CD14-positive monocyte (primary cell): ENCODE measurements around the gene KRTAP4-16. TPM values are rescaled to one million over a fixed set of nuclear protein-coding genes. Genes with fewer than 3 reads are reported as not detected.
"Not testable (repeated sequence)": the region's sequence is repeated elsewhere in the genome, so short reads cannot be mapped to it uniquely, and the experiment has no call there.

Experiments
- DNase-seq, 3 donors: peaks; one replicate each; pipeline ENCODE4 v3.0.0-alpha.2; 2011 to 2022
- H2AFZ ChIP-seq: 2 replicates; pipeline ENCODE4 v1.6.0; 2012; ENCODE audit warnings: mild to moderate bottlenecking, low read depth, low read length, inconsistent platforms; ENCODE audit not compliant: insufficient read depth, poor library complexity, severe bottlenecking
- H3K27ac ChIP-seq, 2 donors: 1 replicate in 1 of 2; 2 replicates in 1 of 2; pipeline ENCODE4 v1.5.1; 2012 to 2013; ENCODE audit warnings: low read length in 2 of 2, control low read depth in 1 of 2, inconsistent platforms in 1 of 2, low read depth in 1 of 2, mild to moderate bottlenecking in 1 of 2
- H3K27me3 ChIP-seq, 2 donors: one replicate each; pipeline versions ENCODE4 v1.6.0 to v1.6.1; 2011 to 2013; ENCODE audit warnings: low read length in 2 of 2; ENCODE audit not compliant: control insufficient read depth in 2 of 2, insufficient read depth in 2 of 2
- H3K36me3 ChIP-seq, 2 donors: replicated peaks in 1 of 2; 1 replicate in 1 of 2; 2 replicates in 1 of 2; pipeline versions ENCODE4 v1.5.1 to v1.6.1; 2012 to 2013; ENCODE audit warnings: low read length in 2 of 2, control low read depth in 1 of 2, inconsistent platforms in 1 of 2, mild to moderate bottlenecking in 1 of 2; ENCODE audit not compliant: insufficient read depth in 2 of 2, control insufficient read depth in 1 of 2
- H3K4me1 ChIP-seq, 2 donors: 1 replicate in 1 of 2; 2 replicates in 1 of 2; pipeline versions ENCODE4 v1.5.1 to v1.6.1; 2012 to 2013; ENCODE audit warnings: low read length in 2 of 2, control low read depth in 1 of 2, inconsistent platforms in 1 of 2, mild to moderate bottlenecking in 1 of 2, moderate library complexity in 1 of 2; ENCODE audit not compliant: insufficient read depth in 2 of 2, control insufficient read depth in 1 of 2
- H3K4me2 ChIP-seq: replicated peaks from 2 replicates; pipeline ENCODE3; 2012; ENCODE audit warnings: low read length, moderate library complexity, mild to moderate bottlenecking; ENCODE audit not compliant: poor library complexity, severe bottlenecking; ENCODE audit errors: extremely low read depth
- H3K4me3 ChIP-seq, 3 experiments: fragments of 200-600 bp in 1 of 3; sonication (generic) in 1 of 3; replicated peaks in 1 of 3; 1 replicate in 2 of 3; 2 replicates in 1 of 3; pipeline ENCODE4 v1.5.1; 2011 to 2013; ENCODE audit warnings: low read length in 3 of 3, mild to moderate bottlenecking in 3 of 3, control low read depth in 2 of 3, low read depth in 2 of 3, inconsistent platforms in 1 of 3, moderate library complexity in 1 of 3
- H3K79me2 ChIP-seq: 2 replicates; pipeline ENCODE4 v1.6.0; 2012; ENCODE audit warnings: mild to moderate bottlenecking, control low read depth, inconsistent platforms, low read length, moderate library complexity; ENCODE audit not compliant: insufficient read depth
- H3K9ac ChIP-seq: 2 replicates; pipeline ENCODE4 v1.6.0; 2017; ENCODE audit warnings: low read length, mild to moderate bottlenecking; ENCODE audit not compliant: insufficient read depth, poor library complexity, severe bottlenecking
- H3K9me3 ChIP-seq, 2 donors: replicated peaks in 1 of 2; 1 replicate in 1 of 2; 2 replicates in 1 of 2; pipeline versions ENCODE4 v1.5.1 to v1.6.1; 2012 to 2013; ENCODE audit warnings: low read length in 2 of 2, control low read depth in 1 of 2; ENCODE audit not compliant: control insufficient read depth in 1 of 2, insufficient read depth in 1 of 2
- H4K20me1 ChIP-seq: 2 replicates; pipeline ENCODE4 v1.6.0; 2012; ENCODE audit warnings: mild to moderate bottlenecking, low read length, control low read depth, moderate library complexity; ENCODE audit not compliant: insufficient read depth
- H3K27ac Mint-ChIP-seq, 7 donors: one replicate each; pipeline ENCODE4 v1.8.0; 2020; ENCODE audit warnings: mild to moderate bottlenecking in 7 of 7, mixed read lengths in 7 of 7, moderate library complexity in 6 of 7, inconsistent platforms in 2 of 7
- H3K27me3 Mint-ChIP-seq, 3 donors: one replicate each; pipeline ENCODE4 v1.8.0; 2021 to 2022; ENCODE audit warnings: low read depth in 3 of 3, mild to moderate bottlenecking in 3 of 3, mixed read lengths in 3 of 3, moderate library complexity in 3 of 3, inconsistent platforms in 1 of 3
- H3K36me3 Mint-ChIP-seq, 2 donors: one replicate each; pipeline ENCODE4 v1.8.0; 2020; ENCODE audit warnings: mixed read lengths in 2 of 2, inconsistent platforms in 1 of 2, mild to moderate bottlenecking in 1 of 2
- H3K4me1 Mint-ChIP-seq: one replicate; pipeline ENCODE4 v1.8.0; 2020; ENCODE audit warnings: mild to moderate bottlenecking, mixed read lengths
- H3K4me3 Mint-ChIP-seq, 2 donors: one replicate each; pipeline ENCODE4 v1.8.0; 2020; ENCODE audit warnings: mild to moderate bottlenecking in 2 of 2, mixed read lengths in 2 of 2, moderate library complexity in 1 of 2
- H3K9me3 Mint-ChIP-seq, 7 donors: one replicate each; pipeline ENCODE4 v1.8.0; 2020 to 2022; ENCODE audit warnings: mixed read lengths in 7 of 7, mild to moderate bottlenecking in 6 of 7, moderate library complexity in 6 of 7, inconsistent platforms in 2 of 7
- CTCF ChIP-seq: fragments of 200-600 bp; IDR thresholded peaks from one replicate; pipeline ENCODE4 v1.8.0; 2022; ENCODE audit warnings: antibody characterized with exemption, mild to moderate bottlenecking
- WGBS: methylation state at CpG from one replicate; pipeline ENCODE4 v1.1.5; 2013; ENCODE audit warnings: missing lambda C conversion rate; ENCODE audit not compliant: insufficient coverage; 5-methylcytosine and 5-hydroxymethylcytosine counted together
- intact Hi-C, 2 donors: fragments of 100-400 bp; cut with micrococcal nuclease; formaldehyde crosslinking; loops; one replicate each; pipeline versions ENCODE4 v1.15.0 to v1.15.1; 2023
- polyA plus RNA-seq, 3 donors: library from polyadenylated mRNA; depleted of rRNA in 1 of 3; unstranded in 2 of 3; stranded (reverse) in 1 of 3; fragments of 300-500 nt in 2 of 3; fragments of >200 nt in 1 of 3; fragmentation: Illumina TruSeq in 2 of 3; gene quantifications; 1 replicate in 2 of 3; 2 replicates in 1 of 3; pipeline ENCODE4 v1.2.3, GENCODE V29; 2012 to 2021

Gene KRTAP4-16
- polyA plus RNA-seq, 3 donors: not detected

GRCh38 chr17:41118721-41119120 is 16.7 kb upstream of the KRTAP4-16 start:
- H3K4me3 Mint-ChIP-seq: no peak overlapping the region
- intact Hi-C loops: no loop called here

GRCh38 chr17:41117846-41118386 is 15.9 kb upstream of the KRTAP4-16 start, which contains the start of gene KRTAP4-11:
Gene KRTAP4-11, minus strand, starts transcription at chr17:41118373. Its CDS starts 58 bp downstream, at chr17:41118315.
- H3K27me3 Mint-ChIP-seq, H3K4me2 ChIP-seq, H3K4me3 ChIP-seq, H3K9me3 ChIP-seq, H3K27ac ChIP-seq, DNase-seq, H3K27me3 ChIP-seq, intact Hi-C loops, H3K4me3 Mint-ChIP-seq, H2AFZ ChIP-seq, H3K36me3 ChIP-seq, H3K36me3 Mint-ChIP-seq, H3K79me2 ChIP-seq, H3K9ac ChIP-seq, H4K20me1 ChIP-seq, H3K9me3 Mint-ChIP-seq: not testable (repeated sequence)
- peaks cover 14 to 21% of the 10 kb centered on the region in 2 donors for H3K4me1 ChIP-seq
- 92% methylated on average over 10 of the region's 10 CpGs for WGBS
- H3K27ac Mint-ChIP-seq: peak within 1 kb of the TSS in 3 of 7 donors; percentile 6 to 37 (median 13)
- H3K4me1 Mint-ChIP-seq: peaks cover 24% of the 10 kb centered on the region

More at GRCh38 chr17:41118721-41119120, 16.7 kb upstream of the KRTAP4-16 start:
- DNase-seq: no peak
- Histone ChIP-seq H3K79me2 (no peaks in the 10 kb centered on the region), H4K20me1 (no peaks in the 10 kb centered on the region), H3K27ac (no peak overlapping the region), H3K4me2 (no peak overlapping the region), H3K9me3 (no peaks in the 10 kb centered on the region), H3K9ac (no peak overlapping the region), H3K4me3 (no peak overlapping the region), H3K36me3 (no peaks in the 10 kb centered on the region), H2AFZ (no peak overlapping the region), H3K27me3 (no peaks in the 10 kb centered on the region), H3K4me1 (peaks cover 14 to 21% of the 10 kb centered on the region in 2 donors)
- Mint-ChIP-seq H3K4me1 (peaks cover 24% of the 10 kb centered on the region), H3K27me3 (peaks cover 0 to 4% (median 0%) of the 10 kb centered on the region in 3 donors), H3K36me3 (no peaks in the 10 kb centered on the region), H3K9me3 (peaks cover 0 to 8% (median 0%) of the 10 kb centered on the region in 7 donors), H3K27ac (no peak overlapping the region)
- 100% methylated on average over 1 of the region's 4 CpGs for WGBS
- TF ChIP-seq CTCF: no peak
